ENCODE data around the gene CYP2S1.

GRCh38 chr19:41245843-41246242 is 52.8 kb downstream of the CYP2S1 start:
- TF ChIP-seq MAX (CRISPR knock-in tag; IDR thresholded peaks at IDR 0.05) (no peak), CHD2 (IDR thresholded peaks at IDR 0.05; ENCODE audit: low read depth, low read length) (no peak), NUFIP1 (IDR thresholded peaks at IDR 0.05; ENCODE audit: partially characterized antibody) (no peak), NFE2L1 (tag; IDR thresholded peaks at IDR 0.05; ENCODE audit: borderline replicate concordance, low read depth) (no peak), PATZ1 (CRISPR knock-in tag; IDR thresholded peaks at IDR 0.05; ENCODE audit: borderline replicate concordance) (no peak)
